Adrenal gland (tissue), 5 donors: ENCODE measurements around the gene KLC3.

Source experiments
- CTCF ChIP-seq, 6 experiments: fragments of 450-650 bp in 4 of 6; fragments of 200-600 bp in 2 of 6; sonication (generic) in 1 of 6; IDR thresholded peaks; 1 replicate in 5 of 6; 2 replicates in 1 of 6; pipeline versions ENCODE4 v1.5.1 to v1.8.0; 2016 to 2021; ENCODE audit warnings: antibody characterized with exemption in 6 of 6, mild to moderate bottlenecking in 2 of 6, moderate library complexity in 1 of 6
- POLR2A ChIP-seq, 2 donors: fragments of 450-650 bp; IDR thresholded peaks; one replicate each; pipeline ENCODE4 v1.6.1; 2017; ENCODE audit warnings: antibody characterized with exemption in 2 of 2, mild to moderate bottlenecking in 2 of 2, moderate library complexity in 1 of 2
- donor health status: DM: no; HTN: no; CAD: no.

- TF ChIP-seq CTCF (IDR thresholded peaks at IDR 0.05) (no peak), POLR2A (IDR thresholded peaks at IDR 0.05) (no peak)
These were observed 34.0 kb upstream of the KLC3 start for GRCh38 chr19:45306518-45307027.
